ENCODE results near the gene SLC22A2.

Gene SLC22A2

DNA sequence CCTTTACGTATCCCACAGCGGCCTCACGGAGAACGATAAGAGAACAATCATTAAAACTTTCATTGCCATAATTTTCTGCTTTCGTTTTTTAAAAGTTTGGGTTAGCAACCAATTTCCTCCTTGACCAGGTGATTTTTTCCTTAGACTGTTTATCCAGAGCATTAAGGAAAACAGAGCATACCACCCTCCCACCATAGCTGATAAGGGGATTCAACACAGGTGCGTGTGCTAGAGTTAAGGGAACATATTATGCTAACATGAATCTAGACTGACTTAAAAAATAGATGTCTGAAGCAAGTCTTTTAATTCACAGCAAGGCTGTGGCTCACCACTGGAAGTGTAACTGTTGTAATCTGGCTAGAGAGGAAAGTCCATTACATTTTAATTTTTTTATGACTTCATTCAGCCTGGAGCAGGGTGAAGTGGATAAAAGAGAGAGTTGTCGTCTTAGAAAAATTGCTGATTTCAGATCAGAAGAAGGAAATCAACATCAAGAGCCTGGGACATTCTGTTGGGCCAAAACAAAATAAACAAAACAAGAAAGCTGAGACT lies 5.5 kb upstream of the SLC22A2 start:
- H3K36me3 Mint-ChIP-seq: no peaks in the 10 kb centered on the region
- CTCF ChIA-PET: no interaction called here
- H3K27me3 Mint-ChIP-seq: peaks cover 19% of the 10 kb centered on the region
- H3K9me3 Mint-ChIP-seq: no peaks in the 10 kb centered on the region
- H3K27ac Mint-ChIP-seq: no peak overlapping the region
- no peak overlapping the region for H3K4me3 Mint-ChIP-seq
- no peaks in the 10 kb centered on the region for H3K4me1 Mint-ChIP-seq
- no peak for DNase-seq

DNA sequence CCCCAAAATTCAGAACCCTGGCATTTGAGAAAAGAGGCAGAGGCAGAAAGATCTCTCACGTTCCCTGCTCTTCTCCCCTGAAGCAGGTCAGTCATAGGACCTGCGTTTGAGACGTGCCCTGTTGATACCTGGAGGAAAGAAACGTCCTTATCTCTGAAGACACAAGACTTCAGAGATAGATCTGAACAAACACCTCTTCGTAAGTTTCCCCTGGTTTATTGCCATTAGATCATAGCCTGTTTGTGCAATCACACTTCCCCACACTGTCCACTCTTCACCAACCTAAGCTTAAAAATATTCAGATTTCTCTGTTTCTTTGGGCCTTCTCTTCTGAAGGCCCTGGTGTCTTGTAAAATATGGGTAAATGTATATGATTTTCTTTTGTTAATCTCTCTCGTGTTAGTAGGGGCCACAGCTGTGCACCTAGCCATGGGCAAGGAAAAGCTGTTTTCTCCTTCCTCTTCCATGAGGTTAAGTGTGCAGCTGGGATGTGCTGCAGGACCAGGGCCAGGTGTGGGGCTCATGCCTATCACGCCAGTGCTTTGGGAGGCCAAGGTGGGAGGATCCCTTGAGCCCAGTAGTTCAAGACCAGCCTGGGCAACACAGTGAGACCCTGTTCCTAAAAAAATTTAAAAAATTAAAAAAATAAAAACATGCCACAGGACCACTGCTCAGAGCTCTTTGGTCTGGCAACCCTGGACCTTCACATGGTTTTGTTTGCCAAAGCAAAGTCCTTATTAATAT lies 4.7 kb upstream of the SLC22A2 start:
- peaks cover 19% of the 10 kb centered on the region for H3K27me3 Mint-ChIP-seq
- H3K9me3 Mint-ChIP-seq: no peaks in the 10 kb centered on the region
- H3K36me3 Mint-ChIP-seq: no peaks in the 10 kb centered on the region
- H3K4me3 Mint-ChIP-seq: no peak overlapping the region
- no peak for DNase-seq
- H3K27ac Mint-ChIP-seq: no peak overlapping the region
- no peaks in the 10 kb centered on the region for H3K4me1 Mint-ChIP-seq
- CTCF ChIA-PET: no interaction called here

DNA sequence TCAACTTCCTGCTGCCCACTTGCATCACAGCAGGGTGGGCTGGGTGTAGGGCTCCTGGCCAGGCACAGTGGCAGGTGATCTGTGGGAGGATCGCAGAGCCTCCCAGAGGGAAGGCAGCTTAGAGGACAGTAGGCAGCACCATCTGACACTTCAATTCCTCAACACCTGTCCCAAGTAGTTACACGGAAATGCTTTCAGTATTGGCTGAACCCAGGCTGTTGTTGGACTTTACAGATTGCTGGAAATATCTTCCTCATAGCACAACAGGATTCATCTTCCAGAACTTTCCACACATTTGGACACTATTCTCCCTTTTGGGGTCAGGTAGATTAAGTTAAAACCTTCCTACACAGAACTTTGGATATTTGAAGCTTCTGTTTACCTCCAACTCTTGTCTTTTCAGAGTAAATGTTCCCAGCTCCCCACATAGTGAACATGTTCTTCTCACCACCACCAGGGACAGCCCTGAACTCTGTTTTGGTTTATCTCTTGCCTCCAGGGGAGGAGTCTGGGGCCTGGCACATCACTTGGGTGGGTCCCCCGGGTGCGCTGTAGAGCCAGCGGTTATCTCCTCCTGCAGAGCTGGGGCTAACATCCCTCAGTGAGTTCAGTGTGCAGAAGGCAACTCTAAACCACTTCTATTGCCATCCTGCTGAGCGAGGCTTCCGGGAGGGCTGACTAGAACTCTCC lies 3.5 kb upstream of the SLC22A2 start:
- H3K4me1 Mint-ChIP-seq: no peaks in the 10 kb centered on the region
- H3K27me3 Mint-ChIP-seq: peaks cover 19% of the 10 kb centered on the region
- CTCF ChIA-PET: interaction anchor here (1.3 kb wide), 1 partner anchor 257 kb away, joined by 3 read pairs; no protein-coding TSS in a partner anchor
- H3K36me3 Mint-ChIP-seq: no peaks in the 10 kb centered on the region
- DNase-seq: no peak
- H3K9me3 Mint-ChIP-seq: no peaks in the 10 kb centered on the region
- H3K4me3 Mint-ChIP-seq: no peak overlapping the region
- H3K27ac Mint-ChIP-seq: no peak overlapping the region

- DNase-seq: no peak
Measured at GRCh38 chr6:160260803-160261450, 2.3 kb upstream of the SLC22A2 start.

GRCh38 chr6:160260367-160260766 lies 1.7 kb upstream of the SLC22A2 start:
- no peaks in the 10 kb centered on the region for H3K9me3 Mint-ChIP-seq
- no peak for DNase-seq
- H3K27ac Mint-ChIP-seq: no peak overlapping the region
- no peaks in the 10 kb centered on the region for H3K4me1 Mint-ChIP-seq
- H3K27me3 Mint-ChIP-seq: peaks cover 19% of the 10 kb centered on the region
- CTCF ChIA-PET: no interaction called here
- H3K36me3 Mint-ChIP-seq: no peaks in the 10 kb centered on the region
- H3K4me3 Mint-ChIP-seq: no peak overlapping the region

More at GRCh38 chr6:160260803-160261450, 2.3 kb upstream of the SLC22A2 start:
- no peak overlapping the region for H3K4me3 Mint-ChIP-seq
- H3K4me1 Mint-ChIP-seq: no peaks in the 10 kb centered on the region
- peaks cover 19% of the 10 kb centered on the region for H3K27me3 Mint-ChIP-seq
- H3K9me3 Mint-ChIP-seq: no peaks in the 10 kb centered on the region
- CTCF ChIA-PET: no interaction called here
- no peak overlapping the region for H3K27ac Mint-ChIP-seq
- H3K36me3 Mint-ChIP-seq: no peaks in the 10 kb centered on the region

- Mint-ChIP-seq H3K9me3 (no peaks in the 10 kb centered on the region), H3K36me3 (no peaks in the 10 kb centered on the region), H3K4me1 (no peaks in the 10 kb centered on the region), H3K27ac (no peak overlapping the region), H3K27me3 (peaks cover 19% of the 10 kb centered on the region), H3K4me3 (no peak overlapping the region)
- CTCF ChIA-PET: no interaction called here
- DNase-seq: no peak
Measured at GRCh38 chr6:160259598-160259997, 977 bp upstream of the SLC22A2 start.

GRCh38 chr6:160259143-160259425 lies 463 bp upstream of the SLC22A2 start:
- CTCF ChIA-PET: no interaction called here
- H3K9me3 Mint-ChIP-seq: no peaks in the 10 kb centered on the region
- no peak for DNase-seq
- H3K4me3 Mint-ChIP-seq: no peak overlapping the region
- no peaks in the 10 kb centered on the region for H3K36me3 Mint-ChIP-seq
- H3K4me1 Mint-ChIP-seq: no peaks in the 10 kb centered on the region
- H3K27me3 Mint-ChIP-seq: peaks cover 19% of the 10 kb centered on the region
- no peak overlapping the region for H3K27ac Mint-ChIP-seq

DNA sequence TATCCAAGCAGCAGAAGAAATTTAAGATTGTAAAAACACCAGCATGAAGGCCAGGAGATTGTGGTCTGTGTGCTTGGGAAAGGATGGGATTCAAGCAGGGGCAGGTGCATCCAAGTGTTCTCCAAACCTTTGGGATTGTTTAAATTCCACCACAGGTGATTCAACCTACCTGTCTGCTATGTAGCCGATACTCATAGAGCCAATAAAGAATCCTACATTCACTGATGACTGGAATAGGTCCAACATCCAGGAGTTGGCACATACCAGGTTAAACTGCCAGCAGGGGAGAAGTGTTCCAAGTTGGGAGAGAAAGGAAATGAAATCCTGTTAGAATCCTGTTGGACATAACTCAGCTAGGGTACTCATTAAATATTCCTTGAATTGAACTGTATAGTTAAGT lies 2.2 kb downstream of the SLC22A2 start:
- Mint-ChIP-seq H3K9me3 (no peaks in the 10 kb centered on the region), H3K27me3 (peaks cover 9% of the 10 kb centered on the region), H3K4me3 (no peak overlapping the region), H3K4me1 (no peaks in the 10 kb centered on the region), H3K36me3 (no peaks in the 10 kb centered on the region), H3K27ac (no peak overlapping the region)
- CTCF ChIA-PET: no interaction called here
- no peak for DNase-seq

GRCh38 chr6:160254467-160255312 lies 3.9 kb downstream of the SLC22A2 start:
- CTCF ChIA-PET: no interaction called here
- Mint-ChIP-seq H3K36me3 (no peaks in the 10 kb centered on the region), H3K4me3 (no peak overlapping the region), H3K27me3 (peaks cover 15% of the 10 kb centered on the region), H3K4me1 (no peaks in the 10 kb centered on the region), H3K9me3 (no peaks in the 10 kb centered on the region), H3K27ac (no peak overlapping the region)
- no peak for DNase-seq

DNA sequence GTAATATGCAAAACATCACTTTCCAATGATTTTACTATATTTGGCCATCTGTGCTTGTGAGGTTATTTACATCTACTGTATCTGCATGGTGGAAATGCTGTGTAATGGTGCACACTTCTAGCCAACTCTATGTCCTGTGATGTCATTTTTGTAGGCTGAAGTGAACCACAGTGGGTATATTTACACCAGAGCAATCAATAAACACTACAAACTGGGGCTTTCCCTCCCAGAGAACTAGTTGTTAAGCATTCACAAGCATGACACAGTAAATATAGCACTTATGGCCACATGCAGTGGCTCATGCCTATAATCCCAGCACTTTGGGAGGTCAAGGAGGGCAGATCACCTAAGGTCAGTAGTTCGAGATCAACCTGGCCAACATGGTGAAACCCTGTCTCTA lies 4.9 kb downstream of the SLC22A2 start:
- CTCF ChIA-PET: no interaction called here
- Mint-ChIP-seq H3K4me1 (no peaks in the 10 kb centered on the region), H3K9me3 (no peaks in the 10 kb centered on the region), H3K36me3 (no peaks in the 10 kb centered on the region), H3K27ac (no peak overlapping the region), H3K27me3 (peaks cover 11% of the 10 kb centered on the region), H3K4me3 (no peak overlapping the region)
- DNase-seq: no peak

- H3K9me3 Mint-ChIP-seq: no peaks in the 10 kb centered on the region
- H3K27ac Mint-ChIP-seq: no peak overlapping the region
- no peak overlapping the region for H3K4me3 Mint-ChIP-seq
- peaks cover 11% of the 10 kb centered on the region for H3K27me3 Mint-ChIP-seq
- no peaks in the 10 kb centered on the region for H3K4me1 Mint-ChIP-seq
- DNase-seq: no peak
- CTCF ChIA-PET: no interaction called here
- H3K36me3 Mint-ChIP-seq: no peaks in the 10 kb centered on the region
Measured at GRCh38 chr6:160253292-160253691, 5.3 kb downstream of the SLC22A2 start.

DNA sequence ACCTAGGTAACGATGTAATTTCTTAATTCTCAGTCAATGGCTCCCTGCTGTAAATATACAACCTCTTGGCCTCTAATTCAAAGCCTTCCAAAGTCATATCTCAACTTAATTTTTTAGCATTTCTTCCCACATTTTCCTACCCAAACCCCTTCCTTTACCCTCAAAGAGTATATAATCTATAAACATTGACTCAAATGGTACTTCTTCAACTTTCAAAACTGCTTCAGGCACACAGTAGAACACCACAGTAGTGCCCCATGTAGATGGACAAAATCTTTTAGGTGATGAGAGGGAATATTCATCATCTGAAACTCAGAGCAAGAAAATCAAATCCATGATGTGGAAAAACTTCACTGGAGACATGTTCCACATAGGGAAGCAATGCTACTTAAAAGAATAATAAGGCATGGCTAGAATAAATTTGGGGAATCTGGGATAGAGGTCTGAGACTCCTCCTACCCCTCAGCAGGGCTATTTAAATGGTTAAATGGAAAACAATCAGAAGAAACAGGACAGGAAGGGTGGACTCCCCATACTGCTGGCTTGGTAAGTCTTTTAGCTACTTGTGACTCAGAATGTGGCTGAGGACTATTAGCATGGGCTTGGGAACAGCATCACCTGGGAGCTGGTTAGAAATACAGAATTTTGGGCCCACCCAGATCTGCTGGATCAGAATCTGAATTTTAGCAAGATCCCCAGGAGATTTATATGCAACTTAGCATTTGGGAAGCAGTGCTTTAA lies 6.4 kb downstream of the SLC22A2 start:
- Mint-ChIP-seq H3K27ac (no peak overlapping the region), H3K27me3 (peaks cover 16% of the 10 kb centered on the region), H3K4me3 (no peak overlapping the region), H3K4me1 (no peaks in the 10 kb centered on the region), H3K36me3 (no peaks in the 10 kb centered on the region), H3K9me3 (no peaks in the 10 kb centered on the region)
- DNase-seq: no peak
- CTCF ChIA-PET: no interaction called here

DNA sequence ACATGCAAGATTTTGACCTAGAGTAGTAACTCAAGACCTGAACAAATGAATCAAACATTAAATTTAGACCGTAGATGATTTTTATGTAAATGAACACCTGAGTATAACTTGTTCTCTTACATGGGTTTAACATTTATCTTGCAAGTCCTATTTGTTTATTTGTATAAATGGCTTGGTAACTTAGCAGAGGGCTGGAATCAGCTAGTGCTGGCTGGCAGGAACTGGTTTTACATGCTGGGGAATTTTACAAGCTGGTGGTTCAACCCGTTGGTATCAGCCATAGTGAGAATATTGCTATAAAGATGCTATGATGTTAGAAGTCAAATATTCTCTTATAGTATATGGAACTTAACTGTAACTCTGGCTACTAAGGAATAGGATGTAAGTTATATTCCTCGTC lies 8.9 kb downstream of the SLC22A2 start:
- DNase-seq: no peak
- H3K9me3 Mint-ChIP-seq: no peaks in the 10 kb centered on the region
- no peaks in the 10 kb centered on the region for H3K36me3 Mint-ChIP-seq
- no peak overlapping the region for H3K27ac Mint-ChIP-seq
- peaks cover 16% of the 10 kb centered on the region for H3K27me3 Mint-ChIP-seq
- CTCF ChIA-PET: no interaction called here
- no peak overlapping the region for H3K4me3 Mint-ChIP-seq
- no peaks in the 10 kb centered on the region for H3K4me1 Mint-ChIP-seq

DNA sequence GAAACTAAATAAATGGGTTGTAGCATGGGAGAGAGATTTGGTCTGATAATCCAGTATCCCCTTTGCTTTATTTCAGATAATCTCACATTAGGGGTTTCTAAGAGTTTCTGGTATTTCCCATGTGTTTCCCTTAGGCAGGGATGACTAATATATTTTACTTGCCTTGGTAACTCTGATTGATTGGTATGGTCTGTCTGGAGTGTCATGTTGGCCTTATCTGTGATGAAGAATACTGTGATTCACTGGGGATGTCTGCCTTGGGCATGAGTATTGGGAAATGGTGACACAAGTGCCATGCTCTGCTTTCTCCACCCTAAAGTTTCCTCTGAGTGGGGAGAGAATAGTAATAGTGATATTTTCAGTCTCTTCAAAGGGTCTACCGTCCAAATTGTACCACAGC lies 10.1 kb downstream of the SLC22A2 start:
- H3K4me1 Mint-ChIP-seq: no peaks in the 10 kb centered on the region
- no peak for DNase-seq
- no peak overlapping the region for H3K27ac Mint-ChIP-seq
- H3K27me3 Mint-ChIP-seq: peaks cover 16% of the 10 kb centered on the region
- H3K9me3 Mint-ChIP-seq: no peaks in the 10 kb centered on the region
- no peaks in the 10 kb centered on the region for H3K36me3 Mint-ChIP-seq
- CTCF ChIA-PET: no interaction called here
- H3K4me3 Mint-ChIP-seq: no peak overlapping the region

Data from activated naive CD4-positive, alpha-beta T cell treated with anti-CD3 and anti-CD28 coated beads, Interleukin-2, amount 10 ng/mL, durations not matched to agents 7 days and 5 days (primary cell).